Measurements from ENCODE around the gene NOTCH2.

Gene NOTCH2

DNA sequence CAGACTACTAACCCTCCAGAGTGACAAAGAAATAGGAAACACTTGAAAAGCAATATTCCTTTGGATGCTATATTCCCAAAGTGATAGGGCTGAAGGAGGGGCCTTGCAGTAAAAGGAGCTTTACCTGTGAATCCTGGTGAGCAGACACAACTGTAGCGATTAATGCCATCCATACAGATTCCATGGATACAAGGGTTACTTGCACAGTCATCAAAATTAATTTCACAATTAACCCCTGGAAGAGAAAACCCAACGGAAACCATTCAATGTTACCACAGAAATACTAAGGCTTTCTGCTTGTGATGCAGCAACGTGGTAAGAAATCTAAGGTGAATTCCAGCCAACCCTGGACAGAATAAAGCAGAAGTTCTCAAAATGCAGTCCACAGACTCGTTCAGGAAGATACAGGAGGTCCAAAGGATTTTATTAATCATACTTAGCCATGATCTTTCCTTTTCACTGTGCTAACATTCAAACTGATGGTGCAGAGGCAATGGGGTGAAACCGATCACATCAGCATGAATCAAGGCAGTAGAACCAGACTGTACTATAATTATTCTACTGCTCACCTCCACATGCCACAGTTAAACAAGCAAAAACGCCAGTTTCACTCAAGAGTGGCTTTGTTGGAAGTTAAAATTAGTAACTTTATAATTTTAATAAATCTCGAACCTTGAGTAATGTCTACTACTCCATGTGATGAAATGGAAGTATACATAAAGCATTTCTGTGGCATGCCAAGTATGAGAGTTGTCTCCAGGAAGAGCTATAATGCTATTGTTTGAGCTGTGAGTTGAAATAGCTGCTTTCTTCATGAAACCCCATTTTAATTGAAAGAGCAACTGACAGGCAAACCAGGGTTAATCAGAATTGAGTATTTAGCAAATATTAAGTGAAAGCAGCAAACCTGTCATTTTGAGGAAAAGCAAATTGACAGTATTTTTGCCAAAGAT is 109.9 kb downstream of the NOTCH2 start:
- Histone ChIP-seq H3K9ac (ENCODE audit: low read depth, low read length, poor library complexity) (no peak overlapping the region), H3K36me3 (replicated peaks in 1 of 2; ENCODE audit: control insufficient read depth in 2 of 2, insufficient read depth in 2 of 2, low read length in 2 of 2) (peaks cover 11 to 47% of the 10 kb centered on the region in 2 donors), H3K18ac (ENCODE audit: low read length) (no peak overlapping the region), H4K91ac (ENCODE audit: low read depth, low read length, poor library complexity) (no peak overlapping the region), H3K4me3 (ENCODE audit: low read length in 2 of 2) (no peak overlapping the region), H3K4me2 (ENCODE audit: insufficient read depth, low read length, poor library complexity, severe bottlenecking) (no peak overlapping the region), H3K27ac (replicated peaks; ENCODE audit: low read length) (no peak overlapping the region), H3K27me3 (ENCODE audit: control insufficient read depth in 3 of 3, insufficient read depth in 3 of 3, low read depth in 1 of 3, low read length in 3 of 3) (no peaks in the 10 kb centered on the region), H3K4ac (ENCODE audit: low read length) (no peak overlapping the region), H2BK15ac (ENCODE audit: low read length) (no peak overlapping the region), H2AK5ac (ENCODE audit: low read depth, low read length) (no peak overlapping the region), H2BK120ac (ENCODE audit: low read depth, low read length) (no peak overlapping the region), H3K9me3 (replicated peaks in 1 of 2; ENCODE audit: control insufficient read depth in 2 of 2, insufficient read depth in 1 of 2, low read depth in 1 of 2, low read length in 2 of 2) (no peaks in the 10 kb centered on the region), H3K79me1 (ENCODE audit: low read depth, low read length) (no peaks in the 10 kb centered on the region), H3K23ac (ENCODE audit: low read depth, low read length, poor library complexity) (no peak overlapping the region), H3K14ac (ENCODE audit: low read length) (no peak overlapping the region), H4K8ac (ENCODE audit: low read depth, low read length) (no peak overlapping the region), H2AFZ (ENCODE audit: low read length) (no peak overlapping the region), H2BK5ac (ENCODE audit: low read length) (no peak overlapping the region), H2BK12ac (ENCODE audit: low read length) (no peak overlapping the region), H3K4me1 (ENCODE audit: control insufficient read depth in 2 of 2, insufficient read depth in 1 of 2, low read depth in 1 of 2, low read length in 2 of 2) (peaks cover 0 to 3% of the 10 kb centered on the region in 2 donors)
- DNase-seq (ENCODE audit: low spot score) = no peak
- WGBS, 2 donors (ENCODE audit: extremely low coverage in 2 of 2, insufficient read length in 2 of 2, insufficient replicate concordance in 1 of 2) = no CpG with 5 or more reads among the region's 7 CpGs

DNA sequence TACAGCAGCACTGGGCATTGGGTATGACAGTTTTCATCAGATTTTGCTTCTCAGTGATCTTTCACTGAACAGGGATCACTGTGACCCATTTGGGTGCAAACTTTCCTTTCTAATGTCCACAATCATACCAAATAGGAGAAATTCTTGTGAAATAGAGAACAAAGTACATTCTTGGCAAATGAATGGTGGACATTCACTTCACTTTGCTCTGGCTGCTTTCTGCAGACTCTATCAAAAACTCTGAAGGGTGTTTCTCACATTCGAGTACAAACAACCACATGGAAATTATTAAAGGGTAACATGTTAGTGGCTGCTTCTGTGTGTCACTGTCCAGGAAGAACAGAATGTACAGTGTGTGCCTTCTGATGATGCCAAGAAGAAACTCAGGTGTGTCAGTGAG is 111.2 kb downstream of the NOTCH2 start:
- H3K4ac ChIP-seq (ENCODE audit: low read length) = no peak overlapping the region
- H3K4me3 ChIP-seq (ENCODE audit: low read length in 2 of 2) = no peak overlapping the region
- H3K18ac ChIP-seq (ENCODE audit: low read length) = no peak overlapping the region
- H3K9me3 ChIP-seq (replicated peaks in 1 of 2; ENCODE audit: control insufficient read depth in 2 of 2, insufficient read depth in 1 of 2, low read depth in 1 of 2, low read length in 2 of 2) = no peaks in the 10 kb centered on the region
- no peaks in the 10 kb centered on the region for H3K27me3 ChIP-seq (ENCODE audit: control insufficient read depth in 3 of 3, insufficient read depth in 3 of 3, low read depth in 1 of 3, low read length in 3 of 3)
- H2AFZ ChIP-seq (ENCODE audit: low read length) = no peak overlapping the region
- H3K79me1 ChIP-seq (ENCODE audit: low read depth, low read length) = no peaks in the 10 kb centered on the region
- H3K4me2 ChIP-seq (ENCODE audit: insufficient read depth, low read length, poor library complexity, severe bottlenecking) = no peak overlapping the region
- no CpG with 5 or more reads among the region's 1 CpG for WGBS, 2 donors (ENCODE audit: extremely low coverage in 2 of 2, insufficient read length in 2 of 2, insufficient replicate concordance in 1 of 2)
- no peak for DNase-seq (ENCODE audit: low spot score)
- H2BK15ac ChIP-seq (ENCODE audit: low read length) = no peak overlapping the region
- no peak overlapping the region for H2BK120ac ChIP-seq (ENCODE audit: low read depth, low read length)
- H3K23ac ChIP-seq (ENCODE audit: low read depth, low read length, poor library complexity) = no peak overlapping the region
- H3K9ac ChIP-seq (ENCODE audit: low read depth, low read length, poor library complexity) = no peak overlapping the region
- no peak overlapping the region for H2BK5ac ChIP-seq (ENCODE audit: low read length)
- no peak overlapping the region for H3K14ac ChIP-seq (ENCODE audit: low read length)
- H3K4me1 ChIP-seq (ENCODE audit: control insufficient read depth in 2 of 2, insufficient read depth in 1 of 2, low read depth in 1 of 2, low read length in 2 of 2) = peaks cover 0 to 3% of the 10 kb centered on the region in 2 donors
- no peak overlapping the region for H2BK12ac ChIP-seq (ENCODE audit: low read length)
- no peak overlapping the region for H2AK5ac ChIP-seq (ENCODE audit: low read depth, low read length)
- H4K8ac ChIP-seq (ENCODE audit: low read depth, low read length) = no peak overlapping the region
- H3K36me3 ChIP-seq (replicated peaks in 1 of 2; ENCODE audit: control insufficient read depth in 2 of 2, insufficient read depth in 2 of 2, low read length in 2 of 2) = peaks cover 6 to 53% of the 10 kb centered on the region in 2 donors
- no peak overlapping the region for H4K91ac ChIP-seq (ENCODE audit: low read depth, low read length, poor library complexity)
- no peak overlapping the region for H3K27ac ChIP-seq (replicated peaks; ENCODE audit: low read length)

DNA sequence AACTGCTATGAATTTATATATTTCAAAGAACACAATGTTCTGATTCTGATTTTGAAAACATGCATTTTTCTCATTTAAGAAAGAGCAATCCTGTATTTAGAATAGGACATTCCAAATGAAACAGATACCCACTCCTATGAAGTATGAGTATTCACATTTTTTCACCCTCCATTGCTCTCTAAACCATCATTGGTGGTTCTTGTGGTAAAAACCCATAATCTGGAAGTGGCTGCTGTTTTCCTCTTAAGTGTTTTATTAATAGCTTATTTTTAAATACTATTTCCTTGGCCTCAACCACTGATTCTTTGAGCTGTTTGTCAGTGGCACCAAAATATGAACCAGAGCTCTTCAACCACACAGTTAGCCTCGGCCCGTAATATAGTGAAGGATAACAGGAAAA is 113.2 kb downstream of the NOTCH2 start:
- H3K36me3 ChIP-seq (replicated peaks in 1 of 2; ENCODE audit: control insufficient read depth in 2 of 2, insufficient read depth in 2 of 2, low read length in 2 of 2) = peaks cover 9 to 54% of the 10 kb centered on the region in 2 donors
- H3K4me1 ChIP-seq (ENCODE audit: control insufficient read depth in 2 of 2, insufficient read depth in 1 of 2, low read depth in 1 of 2, low read length in 2 of 2) = peaks cover 0 to 3% of the 10 kb centered on the region in 2 donors
- no peak overlapping the region for H3K27ac ChIP-seq (replicated peaks; ENCODE audit: low read length)
- no peak for DNase-seq (ENCODE audit: low spot score)
- H3K9me3 ChIP-seq (replicated peaks in 1 of 2; ENCODE audit: control insufficient read depth in 2 of 2, insufficient read depth in 1 of 2, low read depth in 1 of 2, low read length in 2 of 2) = no peaks in the 10 kb centered on the region
- H3K9ac ChIP-seq (ENCODE audit: low read depth, low read length, poor library complexity) = no peak overlapping the region
- WGBS, 2 donors (ENCODE audit: extremely low coverage in 2 of 2, insufficient read length in 2 of 2, insufficient replicate concordance in 1 of 2) = no CpG with 5 or more reads among the region's 2 CpGs
- no peak overlapping the region for H3K4ac ChIP-seq (ENCODE audit: low read length)
- H3K4me2 ChIP-seq (ENCODE audit: insufficient read depth, low read length, poor library complexity, severe bottlenecking) = no peak overlapping the region
- no peak overlapping the region for H3K18ac ChIP-seq (ENCODE audit: low read length)
- H4K91ac ChIP-seq (ENCODE audit: low read depth, low read length, poor library complexity) = no peak overlapping the region
- H2BK5ac ChIP-seq (ENCODE audit: low read length) = no peak overlapping the region
- H3K23ac ChIP-seq (ENCODE audit: low read depth, low read length, poor library complexity) = no peak overlapping the region
- H2AFZ ChIP-seq (ENCODE audit: low read length) = no peak overlapping the region
- H2BK15ac ChIP-seq (ENCODE audit: low read length) = no peak overlapping the region
- H2AK5ac ChIP-seq (ENCODE audit: low read depth, low read length) = no peak overlapping the region
- no peak overlapping the region for H2BK120ac ChIP-seq (ENCODE audit: low read depth, low read length)
- H3K14ac ChIP-seq (ENCODE audit: low read length) = no peak overlapping the region
- no peaks in the 10 kb centered on the region for H3K79me1 ChIP-seq (ENCODE audit: low read depth, low read length)
- H4K8ac ChIP-seq (ENCODE audit: low read depth, low read length) = no peak overlapping the region
- no peaks in the 10 kb centered on the region for H3K27me3 ChIP-seq (ENCODE audit: control insufficient read depth in 3 of 3, insufficient read depth in 3 of 3, low read depth in 1 of 3, low read length in 3 of 3)
- H3K4me3 ChIP-seq (ENCODE audit: low read length in 2 of 2) = no peak overlapping the region
- no peak overlapping the region for H2BK12ac ChIP-seq (ENCODE audit: low read length)

DNA sequence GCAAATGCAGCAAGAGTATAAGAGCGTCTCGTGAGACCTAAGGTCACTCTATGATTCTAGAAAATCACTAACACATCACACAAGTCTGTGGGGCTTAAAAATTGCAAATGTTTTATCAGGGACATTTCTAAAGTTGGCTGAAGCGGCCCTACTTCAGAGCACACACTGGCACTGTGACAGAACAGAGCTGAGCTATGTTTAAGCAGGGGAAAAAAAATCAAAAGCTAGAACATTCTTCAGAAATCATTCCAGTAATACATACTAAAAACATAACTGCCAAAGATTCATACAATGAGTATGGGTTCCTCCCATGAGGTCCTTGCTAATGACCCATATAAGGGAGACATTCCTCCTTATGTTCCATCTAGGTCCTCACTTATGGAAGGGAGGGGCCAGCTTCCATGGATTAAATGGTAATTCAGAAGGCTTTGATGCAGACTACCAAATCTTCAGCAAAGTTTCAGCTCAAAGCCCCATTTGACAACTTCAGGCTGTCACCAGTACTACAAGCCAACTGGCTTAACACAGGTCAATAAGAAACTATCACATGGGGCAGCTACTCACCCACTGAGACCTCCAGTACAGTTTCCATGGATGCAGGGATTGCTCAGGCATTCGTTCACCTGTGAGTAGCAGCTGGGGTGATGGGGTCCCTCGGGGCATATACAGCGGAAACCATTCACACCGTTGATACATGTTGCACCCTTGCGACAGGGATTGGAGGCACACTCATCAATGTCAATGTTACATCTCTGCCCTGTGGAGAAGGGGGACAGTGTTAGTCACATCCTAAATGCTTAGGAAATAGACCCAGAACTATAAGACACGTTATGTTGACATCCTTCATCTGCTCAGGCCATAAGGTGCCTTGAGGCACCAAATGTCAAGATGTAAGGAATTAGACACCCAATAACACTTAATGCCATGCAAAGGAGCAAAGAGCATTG is 114.7 kb downstream of the NOTCH2 start:
- no peaks in the 10 kb centered on the region for H3K4me1 ChIP-seq (ENCODE audit: control insufficient read depth in 2 of 2, insufficient read depth in 1 of 2, low read depth in 1 of 2, low read length in 2 of 2)
- peaks cover 17 to 68% of the 10 kb centered on the region in 2 donors for H3K36me3 ChIP-seq (replicated peaks in 1 of 2; ENCODE audit: control insufficient read depth in 2 of 2, insufficient read depth in 2 of 2, low read length in 2 of 2)
- no peak for DNase-seq (ENCODE audit: low spot score)

More for the DNA sequence above, 114.7 kb downstream of the NOTCH2 start:
- Histone ChIP-seq H2AK5ac (ENCODE audit: low read depth, low read length) (no peak overlapping the region), H2BK120ac (ENCODE audit: low read depth, low read length) (no peak overlapping the region), H2BK15ac (ENCODE audit: low read length) (no peak overlapping the region), H4K91ac (ENCODE audit: low read depth, low read length, poor library complexity) (no peak overlapping the region), H4K8ac (ENCODE audit: low read depth, low read length) (no peak overlapping the region), H3K4me3 (ENCODE audit: low read length in 2 of 2) (no peak overlapping the region), H3K4ac (ENCODE audit: low read length) (no peak overlapping the region), H3K9ac (ENCODE audit: low read depth, low read length, poor library complexity) (no peak overlapping the region), H3K18ac (ENCODE audit: low read length) (no peak overlapping the region), H3K9me3 (replicated peaks in 1 of 2; ENCODE audit: control insufficient read depth in 2 of 2, insufficient read depth in 1 of 2, low read depth in 1 of 2, low read length in 2 of 2) (no peaks in the 10 kb centered on the region), H3K79me1 (ENCODE audit: low read depth, low read length) (no peaks in the 10 kb centered on the region), H2BK5ac (ENCODE audit: low read length) (no peak overlapping the region), H3K27ac (replicated peaks; ENCODE audit: low read length) (no peak overlapping the region), H3K27me3 (ENCODE audit: control insufficient read depth in 3 of 3, insufficient read depth in 3 of 3, low read depth in 1 of 3, low read length in 3 of 3) (no peaks in the 10 kb centered on the region), H3K23ac (ENCODE audit: low read depth, low read length, poor library complexity) (no peak overlapping the region), H2AFZ (ENCODE audit: low read length) (no peak overlapping the region), H3K14ac (ENCODE audit: low read length) (no peak overlapping the region), H3K4me2 (ENCODE audit: insufficient read depth, low read length, poor library complexity, severe bottlenecking) (no peak overlapping the region), H2BK12ac (ENCODE audit: low read length) (no peak overlapping the region)
- no CpG with 5 or more reads among the region's 9 CpGs for WGBS, 2 donors (ENCODE audit: extremely low coverage in 2 of 2, insufficient read length in 2 of 2, insufficient replicate concordance in 1 of 2)
